KMS-11 (cell line): Measurements from ENCODE around the gene TMA7.
"Not testable (repeated sequence)": the region's sequence is repeated elsewhere in the genome, so short reads cannot be mapped to it uniquely, and the experiment has no call there.

ENCODE experiments used
- H2AFZ ChIP-seq: fragments of 200-600 bp; sonication (generic); 2 replicates; pipeline ENCODE4 v1.6.1; 2016; ENCODE audit warnings: antibody characterized with exemption, mixed run types, low read depth
- H3K27ac ChIP-seq: fragments of 200-600 bp; sonication (generic); 2 replicates; pipeline ENCODE4 v1.6.1; 2016; ENCODE audit warnings: mild to moderate bottlenecking, mixed run types
- H3K27me3 ChIP-seq: fragments of 200-600 bp; sonication (generic); 2 replicates; pipeline ENCODE4 v1.6.1; 2017; ENCODE audit warnings: mild to moderate bottlenecking, low read depth, mixed run types, moderate library complexity; ENCODE audit not compliant: insufficient read depth
- H3K36me3 ChIP-seq: fragments of 200-600 bp; sonication (generic); 2 replicates; pipeline ENCODE4 v1.6.1; 2017; ENCODE audit warnings: mild to moderate bottlenecking, mixed run types; ENCODE audit not compliant: insufficient read depth
- H3K4me1 ChIP-seq: fragments of 200-600 bp; sonication (generic); 2 replicates; pipeline ENCODE4 v1.6.1; 2016; ENCODE audit warnings: mild to moderate bottlenecking, low read depth, mixed run types; ENCODE audit not compliant: poor library complexity, severe bottlenecking
- H3K4me2 ChIP-seq: fragments of 200-600 bp; sonication (generic); 2 replicates; pipeline ENCODE4 v1.7.0; 2016; ENCODE audit warnings: mild to moderate bottlenecking, mixed run types
- H3K4me3 ChIP-seq: fragments of 200-600 bp; sonication (generic); IDR thresholded peaks from 2 replicates; pipeline ENCODE4 v1.6.1; 2017; ENCODE audit warnings: low read depth, low read length, mixed read lengths; ENCODE audit not compliant: insufficient read depth
- H3K79me2 ChIP-seq: fragments of 200-600 bp; sonication (generic); 2 replicates; pipeline ENCODE4 v1.6.1; 2016; ENCODE audit warnings: low read depth, mixed run types; ENCODE audit not compliant: insufficient read depth
- H3K9ac ChIP-seq: fragments of 200-600 bp; sonication (generic); 2 replicates; pipeline ENCODE4 v1.6.1; 2016; ENCODE audit warnings: mild to moderate bottlenecking, mixed run types
- H4K20me1 ChIP-seq: fragments of 200-600 bp; sonication (generic); 2 replicates; pipeline ENCODE4 v1.6.1; 2016; ENCODE audit warnings: mild to moderate bottlenecking, mixed run types; ENCODE audit not compliant: insufficient read depth
- TF ChIP-seq, protein P1 (sequence below): fragments of 200-600 bp; sonication (generic); conservative IDR thresholded peaks from 2 replicates; pipeline ENCODE4 v1.6.1; 2017; ENCODE audit warnings: low read depth, mild to moderate bottlenecking, antibody characterized with exemption, low read length, moderate library complexity, mixed read lengths

Gene TMA7

DNA sequence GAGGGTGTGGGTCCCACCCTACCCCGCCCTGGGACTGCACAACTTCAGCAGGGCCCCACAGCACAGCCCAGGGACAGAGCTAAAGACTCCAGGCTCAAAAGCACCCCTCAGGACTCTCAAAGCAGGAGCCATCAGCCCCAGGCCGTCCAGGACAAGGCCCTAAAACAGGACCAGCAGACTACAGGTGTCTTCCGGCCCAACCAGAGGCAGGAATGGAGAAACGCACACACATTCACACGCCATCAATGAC, 32.5 kb downstream of the TMA7 start:
- Histone ChIP-seq H3K4me1 (peaks cover 39% of the 10 kb centered on the region), H2AFZ (peak overlapping the region; percentile 25; the same call in 1 of the 2 replicates), H3K27ac (peak overlapping the region; percentile 92), H4K20me1 (no peaks in the 10 kb centered on the region), H3K4me3 (no peak overlapping the region), H3K27me3 (no peaks in the 10 kb centered on the region), H3K4me2 (peak overlapping the region; percentile 57; the same call in 1 of the 2 replicates), H3K9ac (peak overlapping the region; percentile 69), H3K79me2 (peaks cover 14% of the 10 kb centered on the region; the same call in 1 of the 2 replicates), H3K36me3 (no peaks in the 10 kb centered on the region)
- TF ChIP-seq, protein P1, sequence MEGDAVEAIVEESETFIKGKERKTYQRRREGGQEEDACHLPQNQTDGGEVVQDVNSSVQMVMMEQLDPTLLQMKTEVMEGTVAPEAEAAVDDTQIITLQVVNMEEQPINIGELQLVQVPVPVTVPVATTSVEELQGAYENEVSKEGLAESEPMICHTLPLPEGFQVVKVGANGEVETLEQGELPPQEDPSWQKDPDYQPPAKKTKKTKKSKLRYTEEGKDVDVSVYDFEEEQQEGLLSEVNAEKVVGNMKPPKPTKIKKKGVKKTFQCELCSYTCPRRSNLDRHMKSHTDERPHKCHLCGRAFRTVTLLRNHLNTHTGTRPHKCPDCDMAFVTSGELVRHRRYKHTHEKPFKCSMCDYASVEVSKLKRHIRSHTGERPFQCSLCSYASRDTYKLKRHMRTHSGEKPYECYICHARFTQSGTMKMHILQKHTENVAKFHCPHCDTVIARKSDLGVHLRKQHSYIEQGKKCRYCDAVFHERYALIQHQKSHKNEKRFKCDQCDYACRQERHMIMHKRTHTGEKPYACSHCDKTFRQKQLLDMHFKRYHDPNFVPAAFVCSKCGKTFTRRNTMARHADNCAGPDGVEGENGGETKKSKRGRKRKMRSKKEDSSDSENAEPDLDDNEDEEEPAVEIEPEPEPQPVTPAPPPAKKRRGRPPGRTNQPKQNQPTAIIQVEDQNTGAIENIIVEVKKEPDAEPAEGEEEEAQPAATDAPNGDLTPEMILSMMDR = no peak

- TF ChIP-seq, protein P1 = 0 out of 2 replicates have a peak, but pooled peaks have one; percentile 21
- H3K4me1 ChIP-seq = peaks cover 39% of the 10 kb centered on the region
- no peaks in the 10 kb centered on the region for H3K36me3 ChIP-seq
- H3K27me3 ChIP-seq = no peaks in the 10 kb centered on the region
- H2AFZ ChIP-seq = peak overlapping the region; percentile 62
- H4K20me1 ChIP-seq = no peaks in the 10 kb centered on the region
- peaks cover 14% of the 10 kb centered on the region; the same call in 1 of the 2 replicates for H3K79me2 ChIP-seq
- H3K9ac ChIP-seq = peak overlapping the region; percentile 69
- H3K27ac ChIP-seq = peak overlapping the region; percentile 92
- H3K4me3 ChIP-seq = no peak overlapping the region
- H3K4me2 ChIP-seq = peak overlapping the region; percentile 84
Observed at GRCh38 chr3:48472923-48473616, 33.0 kb downstream of the TMA7 start.

- H3K27me3 ChIP-seq = no peaks in the 10 kb centered on the region
- H3K4me1 ChIP-seq = peaks cover 39% of the 10 kb centered on the region
- peak overlapping the region; percentile 92 for H3K27ac ChIP-seq
- H2AFZ ChIP-seq = peak overlapping the region; percentile 62
- no peaks in the 10 kb centered on the region for H3K36me3 ChIP-seq
- peak overlapping the region; percentile 69; the same call in 1 of the 2 replicates for H3K9ac ChIP-seq
- H3K79me2 ChIP-seq = peaks cover 14% of the 10 kb centered on the region; the same call in 1 of the 2 replicates
- TF ChIP-seq, protein P1 = no peak
- H4K20me1 ChIP-seq = no peaks in the 10 kb centered on the region
- H3K4me2 ChIP-seq = peak overlapping the region; percentile 84
- no peak overlapping the region for H3K4me3 ChIP-seq
Observed at GRCh38 chr3:48473617-48473952, 33.5 kb downstream of the TMA7 start.

GRCh38 chr3:48474031-48474430, 34.0 kb downstream of the TMA7 start:
- H2AFZ ChIP-seq, H3K4me3 ChIP-seq, H3K4me2 ChIP-seq, H4K20me1 ChIP-seq, H3K36me3 ChIP-seq, H3K9ac ChIP-seq, H3K27ac ChIP-seq, H3K27me3 ChIP-seq: not testable (repeated sequence)
- Histone ChIP-seq H3K4me1 (peaks cover 42% of the 10 kb centered on the region), H3K79me2 (peaks cover 14% of the 10 kb centered on the region; the same call in 1 of the 2 replicates)

- no peak overlapping the region for H3K27ac ChIP-seq
- H3K4me3 ChIP-seq = no peak overlapping the region
- no peaks in the 10 kb centered on the region for H3K36me3 ChIP-seq
- peaks cover 14% of the 10 kb centered on the region; the same call in 1 of the 2 replicates for H3K79me2 ChIP-seq
- no peaks in the 10 kb centered on the region for H3K27me3 ChIP-seq
- no peak overlapping the region for H3K9ac ChIP-seq
- no peak overlapping the region for H2AFZ ChIP-seq
- TF ChIP-seq, protein P1 = no peak
- no peak overlapping the region; the same call in 1 of the 2 replicates for H3K4me2 ChIP-seq
- peaks cover 48% of the 10 kb centered on the region for H3K4me1 ChIP-seq
- no peaks in the 10 kb centered on the region for H4K20me1 ChIP-seq
Observed at GRCh38 chr3:48474619-48475018, 34.6 kb downstream of the TMA7 start.
